Activated naive CD8-positive, alpha-beta T cell treated with anti-CD3 and anti-CD28 coated beads, Interleukin-2, amount 50 U/mL, for 16 hours (primary cell): ENCODE results near the gene DAP3.

Source experiments
- DNase-seq: peaks from one replicate; pipeline ENCODE4 v3.0.0-alpha.2; 2020; ENCODE audit warnings: low read depth, low spot score

The DAP3 gene

DNA sequence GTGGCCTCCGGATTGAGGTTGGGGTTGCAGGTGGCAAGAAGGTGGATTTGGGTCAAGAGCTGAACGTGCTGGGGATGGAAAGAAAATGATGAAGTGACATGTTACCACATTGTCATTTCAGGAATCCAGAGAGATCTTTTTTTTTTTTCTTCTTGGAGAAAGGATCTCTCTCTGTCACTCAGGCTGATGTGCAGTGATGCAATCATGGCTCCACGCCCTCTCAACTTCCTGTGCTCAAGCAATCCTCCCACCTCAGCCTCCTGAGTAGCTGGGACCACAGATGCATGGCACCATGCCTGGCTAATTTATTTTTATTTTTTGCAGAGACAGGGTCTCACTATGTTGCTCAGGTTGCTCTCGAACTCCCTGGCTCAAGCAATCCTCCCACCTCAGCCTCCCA is 87.5 kb downstream of the DAP3 start:
- DNase-seq = no peak

DNA sequence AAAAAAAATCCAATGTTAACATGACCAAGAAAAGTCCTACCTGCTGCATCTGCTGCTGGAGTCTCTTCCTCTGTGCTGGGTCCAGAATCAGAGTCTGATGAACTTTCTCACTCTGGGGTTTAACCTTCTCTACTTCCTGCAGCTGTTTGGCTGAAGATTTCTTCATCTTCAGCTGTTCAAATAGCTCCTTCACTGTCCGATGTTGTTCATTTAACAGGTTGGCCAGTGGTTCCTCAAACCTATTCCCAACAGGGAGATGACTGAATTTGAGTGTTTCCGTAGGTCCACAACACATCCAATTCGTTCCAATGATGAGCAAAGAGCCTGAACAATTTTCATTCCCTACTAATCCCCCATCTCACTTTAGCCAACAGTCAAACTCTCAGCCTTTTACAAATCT is 88.7 kb downstream of the DAP3 start:
- no peak for DNase-seq
